ENCODE measurements around the gene SIM2. TPM values are rescaled to one million over a fixed set of nuclear protein-coding genes. Genes with fewer than 3 reads are reported as not detected.

SIM2 gene
- total RNA-seq, 1 donor from 2014 or later = not detected

DNA sequence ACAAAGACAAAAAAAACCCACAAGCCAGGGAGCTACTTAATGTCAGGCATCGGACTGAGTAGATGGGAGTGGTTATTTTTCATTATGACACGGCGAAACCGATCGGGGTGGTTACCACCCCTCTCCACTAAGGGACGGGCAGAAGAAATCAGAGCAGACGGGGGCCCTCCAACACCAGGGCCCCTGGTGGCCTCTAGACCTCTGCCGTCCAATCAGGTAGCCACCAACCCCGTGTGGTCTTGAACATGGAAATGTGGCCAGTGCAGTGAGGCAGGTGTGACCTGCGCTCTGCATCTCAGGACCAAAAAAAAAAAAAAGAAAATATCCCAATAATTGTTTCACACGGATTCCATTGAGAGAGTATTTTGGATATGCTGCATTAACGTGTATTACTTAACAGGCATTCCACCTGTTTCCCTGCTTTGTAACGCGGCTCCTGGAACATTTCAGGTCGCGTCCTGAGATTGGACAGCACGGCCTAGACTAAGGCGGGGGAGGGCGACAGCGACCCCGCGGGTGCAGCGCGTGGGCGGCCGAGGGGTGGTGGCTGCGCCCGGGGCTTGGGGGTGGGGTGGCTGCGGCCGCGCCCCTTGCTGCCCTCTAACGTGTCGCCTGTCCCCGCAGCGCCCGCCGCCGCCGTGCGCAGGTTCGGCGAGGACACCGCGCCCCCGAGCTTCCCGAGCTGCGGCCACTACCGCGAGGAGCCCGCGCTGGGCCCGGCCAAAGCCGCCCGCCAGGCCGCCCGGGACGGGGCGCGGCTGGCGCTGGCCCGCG, 48.3 kb downstream of the SIM2 start:
- H3K9me3 Mint-ChIP-seq = no peaks in the 10 kb centered on the region
- no peak for TF ChIP-seq CTCF (IDR thresholded peaks at IDR 0.05; ENCODE audit: unreplicated experiment)
- peak overlapping the region; percentile 70 for H3K4me3 Mint-ChIP-seq
- peaks cover 40% of the 10 kb centered on the region for H3K27me3 Mint-ChIP-seq (ENCODE audit: low read depth)
- no peaks in the 10 kb centered on the region for H3K36me3 Mint-ChIP-seq
- H3K27ac Mint-ChIP-seq = no peak overlapping the region
- peak in 1 of 2 experiments; percentile 46 for DNase-seq (ENCODE audit: low spot score in 2 of 2, unreplicated experiment in 2 of 2)
- peaks cover 42% of the 10 kb centered on the region for H3K4me1 Mint-ChIP-seq

- Mint-ChIP-seq H3K27me3 (ENCODE audit: low read depth) (peaks cover 40% of the 10 kb centered on the region), H3K4me1 (peaks cover 47% of the 10 kb centered on the region), H3K4me3 (peak overlapping the region; percentile 68), H3K9me3 (no peaks in the 10 kb centered on the region), H3K27ac (peak overlapping the region; percentile 34), H3K36me3 (no peaks in the 10 kb centered on the region)
- TF ChIP-seq CTCF (IDR thresholded peaks at IDR 0.05; ENCODE audit: unreplicated experiment) = no peak
- peak in 1 of 2 experiments; percentile 82 for DNase-seq (ENCODE audit: low spot score in 2 of 2, unreplicated experiment in 2 of 2)
Observed at GRCh38 chr21:36747815-36748383, 49.0 kb downstream of the SIM2 start.

- DNase-seq (ENCODE audit: low spot score in 2 of 2, unreplicated experiment in 2 of 2) = peak in 1 of 2 experiments; percentile 54
- Mint-ChIP-seq H3K4me1 (peaks cover 46% of the 10 kb centered on the region), H3K36me3 (peaks cover 2% of the 10 kb centered on the region), H3K27me3 (ENCODE audit: low read depth) (peaks cover 32% of the 10 kb centered on the region), H3K27ac (peak overlapping the region; percentile 92), H3K9me3 (no peaks in the 10 kb centered on the region), H3K4me3 (peak overlapping the region; percentile 16)
- TF ChIP-seq CTCF (IDR thresholded peaks at IDR 0.05; ENCODE audit: unreplicated experiment) = no peak
Observed at GRCh38 chr21:36749935-36750575, 51.1 kb downstream of the SIM2 start.

GRCh38 chr21:36750576-36750959, 51.7 kb downstream of the SIM2 start:
- Mint-ChIP-seq H3K27ac (peak overlapping the region; percentile 92), H3K4me3 (no peak overlapping the region), H3K36me3 (peaks cover 2% of the 10 kb centered on the region), H3K27me3 (ENCODE audit: low read depth) (peaks cover 26% of the 10 kb centered on the region), H3K4me1 (peaks cover 46% of the 10 kb centered on the region), H3K9me3 (no peaks in the 10 kb centered on the region)
- TF ChIP-seq CTCF (IDR thresholded peaks at IDR 0.05; ENCODE audit: unreplicated experiment) = no peak
- DNase-seq (ENCODE audit: low spot score in 2 of 2, unreplicated experiment in 2 of 2) = no peak

- Mint-ChIP-seq H3K4me3 (no peak overlapping the region), H3K9me3 (no peaks in the 10 kb centered on the region), H3K27ac (no peak overlapping the region), H3K36me3 (peaks cover 4% of the 10 kb centered on the region), H3K27me3 (ENCODE audit: low read depth) (peaks cover 21% of the 10 kb centered on the region), H3K4me1 (peaks cover 46% of the 10 kb centered on the region)
- DNase-seq (ENCODE audit: low spot score in 2 of 2, unreplicated experiment in 2 of 2) = no peak
- TF ChIP-seq CTCF (IDR thresholded peaks at IDR 0.05; ENCODE audit: unreplicated experiment) = no peak
Observed at GRCh38 chr21:36751383-36751782, 52.5 kb downstream of the SIM2 start.

Measured in mesothelial cell of epicardium (in vitro differentiated cells).